ENCODE data around the gene TREML2. TPM values are rescaled to one million over a fixed set of nuclear protein-coding genes. Genes with fewer than 3 reads are reported as not detected.

Gene TREML2
- total RNA-seq, 1 donor from 2014 or later, result not detected

- DNase-seq (ENCODE audit: low read depth in 2 of 2), result no peak
Observed at GRCh38 chr6:41150671-41151070, 50.3 kb downstream of the TREML2 start.

- no peak for DNase-seq (ENCODE audit: low read depth in 2 of 2)
Observed at GRCh38 chr6:41147917-41148316, 53.0 kb downstream of the TREML2 start.

Other genes with a start within 250 kb of the TREML2 start
- under 0.01 and 0.13 TPM in 2 replicates for gene UNC5CL, start 161.9 kb downstream of the TREML2 start, total RNA-seq
- gene TSPO2, start 158.7 kb downstream of the TREML2 start, total RNA-seq, result not detected in 2 replicates
- gene APOBEC2, start 147.9 kb downstream of the TREML2 start, total RNA-seq, result not detected in 2 replicates
- 6.7 and 7.6 TPM in 2 replicates for gene OARD1, start 128.8 kb downstream of the TREML2 start, total RNA-seq
- 12.6 and 20.7 TPM in 2 replicates for gene NFYA, start 128.2 kb downstream of the TREML2 start, total RNA-seq
- gene TREML1, start 46.8 kb downstream of the TREML2 start, total RNA-seq, result not detected in 2 replicates
- not detected in 2 replicates for gene TREM2, start 38.0 kb downstream of the TREML2 start, total RNA-seq
- gene TREML4, start 27.2 kb upstream of the TREML2 start, total RNA-seq, result not detected in 2 replicates
- gene TREM1, start 85.5 kb upstream of the TREML2 start, total RNA-seq, result 0.13 TPM in 1 of 2 replicates, not detected in the other
- gene NCR2, start 134.5 kb upstream of the TREML2 start, total RNA-seq, result not detected in 2 replicates

All from dermis microvascular lymphatic vessel endothelial cell (primary cell).